HepG2 (cell line): ENCODE results near the gene ZBTB25. TPM values are rescaled to one million over a fixed set of nuclear protein-coding genes. Genes with fewer than 3 reads are reported as not detected.

Experiments used
- CENPBD1 ChIP-seq: sonication (generic); formaldehyde crosslinking; IDR thresholded peaks from 2 replicates; pipeline ENCODE4 v1.8.0; 2022; ENCODE audit warnings: missing genetic modification reagents, low read depth, mild to moderate bottlenecking, borderline replicate concordance
- CREB1 ChIP-seq, 2 experiments: fragments of 450-650 bp in 1 of 2; IDR thresholded peaks; 2 replicates each; pipeline ENCODE4 v1.6.1; 2016 to 2017; ENCODE audit warnings: control low read depth in 1 of 2, mild to moderate bottlenecking in 1 of 2, missing compliant biosample characterization in 1 of 2, missing genetic modification characterization in 1 of 2
- DMAP1 ChIP-seq: IDR thresholded peaks from 2 replicates; pipeline ENCODE4 v1.6.1; 2016
- HDAC2 ChIP-seq: sonication (generic); formaldehyde crosslinking; IDR thresholded peaks from 2 replicates; pipeline ENCODE4 v1.4.0; 2020; ENCODE audit warnings: missing genetic modification reagents
- IRF2 ChIP-seq: IDR thresholded peaks from 2 replicates; pipeline ENCODE4 v1.6.1; 2018; ENCODE audit warnings: missing genetic modification reagents, missing compliant biosample characterization
- PAXIP1 ChIP-seq: sonication (generic); formaldehyde crosslinking; conservative IDR thresholded peaks from 2 replicates; pipeline ENCODE4 v1.4.0; 2020; ENCODE audit warnings: mild to moderate bottlenecking, missing genetic modification reagents, moderate library complexity
- SAP130 ChIP-seq: IDR thresholded peaks from 2 replicates; pipeline ENCODE4 v1.6.1; 2016; ENCODE audit warnings: low read depth
- TOE1 ChIP-seq: sonication (generic); formaldehyde crosslinking; IDR thresholded peaks from 2 replicates; pipeline ENCODE4 v1.4.0; 2020; ENCODE audit warnings: mild to moderate bottlenecking, missing genetic modification reagents
- ZNF557 ChIP-seq: sonication (generic); formaldehyde crosslinking; IDR thresholded peaks from 2 replicates; pipeline ENCODE4 v1.4.0; 2020; ENCODE audit warnings: missing genetic modification reagents
- ZNF605 ChIP-seq: sonication (generic); formaldehyde crosslinking; IDR thresholded peaks from 2 replicates; pipeline ENCODE4 v1.8.0; 2022; ENCODE audit warnings: mild to moderate bottlenecking, missing genetic modification reagents
- ZNF614 ChIP-seq: IDR thresholded peaks from 2 replicates; pipeline ENCODE4 v1.6.1; 2018; ENCODE audit warnings: missing biosample characterization, missing genetic modification reagents, inconsistent platforms, borderline replicate concordance
- polyA plus RNA-seq, 8 experiments: library from polyadenylated mRNA; depleted of rRNA in 3 of 8; stranded (reverse) in 7 of 8; unstranded in 1 of 8; fragments of >200 nt; fragmentation: Illumina TruSeq in 4 of 8; extraction: Trizol in 4 of 8; gene quantifications; 2 replicates each; pipeline versions ENCODE4 v1.2.1 to v1.2.3, GENCODE V29; 2011 to 2016; ENCODE audit warnings: low read depth in 4 of 8, missing spikeins in 1 of 8, mixed read lengths in 1 of 8; ENCODE audit not compliant: insufficient read depth in 1 of 8
- total RNA-seq, 5 experiments: library from RNA; depleted of rRNA; stranded (reverse); fragments of >200 nt; fragmentation: Illumina TruSeq; extraction: Trizol; gene quantifications; 2 replicates each; pipeline ENCODE4 v1.2.3, GENCODE V29; 2016; ENCODE audit warnings: low read depth in 1 of 5

ZBTB25 gene
- total and polyA plus RNA-seq, 2 of the 13 experiments (the other 11 are each of a cell fraction or from before 2014, with no cell fraction given) = 3.5 to 7.6 TPM

DNA sequence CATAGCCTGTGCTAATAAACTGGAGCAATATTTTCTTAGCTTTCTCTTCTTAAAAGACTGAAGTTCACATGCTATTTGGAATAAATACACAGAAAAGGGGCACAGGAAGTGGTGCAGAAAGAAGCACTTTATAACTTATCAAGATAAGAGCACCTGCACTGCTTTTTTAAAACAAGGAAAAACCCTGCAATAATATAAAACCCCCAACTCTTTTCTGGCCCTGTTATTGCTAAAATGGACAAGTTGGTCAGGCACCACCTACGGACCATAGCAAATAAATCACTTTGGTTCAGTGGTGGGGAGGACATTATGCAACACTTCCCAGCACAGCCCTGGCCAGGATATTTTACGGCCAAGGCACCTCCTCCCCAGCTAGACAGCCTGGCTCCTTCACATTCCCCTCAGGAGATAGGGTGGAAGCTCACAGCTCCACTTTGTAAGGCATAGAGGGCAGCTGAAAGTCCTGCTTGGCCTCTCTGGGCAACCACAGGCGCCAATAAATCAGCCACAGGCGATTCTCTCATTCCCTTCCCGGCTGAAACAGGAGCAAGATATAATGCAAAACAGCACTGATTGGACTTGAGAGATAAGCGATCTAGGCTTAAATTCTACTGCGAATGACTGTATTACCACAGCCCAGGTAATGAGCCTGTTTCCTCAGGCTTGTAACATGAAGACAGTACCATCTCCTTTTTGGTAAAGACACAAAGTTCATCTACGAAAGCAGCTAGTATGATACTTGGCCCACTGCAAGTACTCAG lies 2.0 kb downstream of the ZBTB25 start (continued):
- TF ChIP-seq CREB1 (IDR thresholded peaks at IDR 0.05) (no peak), CREB1 (CRISPR knock-in tag; IDR thresholded peaks at IDR 0.05) (0 out of 2 replicates have a peak, but pooled peaks have one; percentile 14), DMAP1 (CRISPR knock-in tag) (0 out of 2 replicates have a peak, but pooled peaks have one; percentile 43), CENPBD1 (CRISPR knock-in tag) (no peak), SAP130 (CRISPR knock-in tag) (peak; percentile 52), ZNF614 (CRISPR knock-in tag) (0 out of 2 replicates have a peak, but pooled peaks have one; percentile 57), PAXIP1 (CRISPR knock-in tag) (peak; percentile 35; the same call in 1 of the 2 replicates), TOE1 (CRISPR knock-in tag) (no peak), ZNF605 (CRISPR knock-in tag) (no peak), ZNF557 (CRISPR knock-in tag) (no peak), IRF2 (CRISPR knock-in tag) (peak; percentile 9; the same call in 1 of the 2 replicates), HDAC2 (CRISPR knock-in tag) (peak; percentile 22; the same call in 1 of the 2 replicates)
